Hypothalamus (tissue), 51 donors: ENCODE results near the gene GNPTG.

ENCODE experiments used
- DNase-seq, 51 donors: peaks; one replicate each; lab custom pipeline; 2025; lab: John Stamatoyannopoulos, UW

The GNPTG gene

DNA sequence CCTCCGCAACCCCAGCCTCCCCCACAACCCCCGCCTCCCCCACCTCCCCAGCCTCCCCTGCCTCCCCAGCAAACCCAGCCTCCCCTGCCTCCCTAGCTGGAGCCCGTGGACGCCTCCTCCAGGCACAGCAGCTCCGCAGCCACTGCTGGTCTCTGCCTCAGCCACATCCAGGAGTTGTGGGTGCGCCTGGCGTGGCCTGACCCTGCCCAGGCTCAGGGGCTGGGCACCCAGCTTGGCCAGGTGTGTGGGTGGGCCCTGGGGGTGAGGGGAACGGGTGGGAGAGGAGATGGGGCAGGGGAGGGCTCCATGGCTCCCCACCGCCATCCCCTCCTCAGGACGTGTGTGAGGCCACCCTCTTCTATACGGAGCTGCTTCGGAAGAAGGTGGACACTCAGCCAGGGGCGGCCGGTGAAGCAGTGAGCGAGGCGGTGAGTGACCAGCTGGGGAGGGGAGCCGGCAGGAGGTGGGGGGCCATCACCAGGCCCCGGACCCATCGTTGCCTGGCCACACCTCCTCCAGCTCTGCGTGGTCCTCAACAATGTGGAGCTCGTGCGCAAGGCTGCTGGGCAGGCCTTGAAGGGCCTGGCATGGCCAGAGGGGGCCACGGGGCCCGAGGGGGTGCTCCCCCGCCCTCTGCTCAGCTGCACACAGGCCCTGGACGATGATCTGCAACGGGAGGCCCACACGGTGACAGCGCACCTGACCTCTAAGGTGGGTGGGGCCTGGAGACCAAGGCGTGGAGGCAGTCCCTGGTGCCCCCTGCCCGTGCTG lies 5.9 kb upstream of the GNPTG start:
- DNase-seq, result no peak

DNA sequence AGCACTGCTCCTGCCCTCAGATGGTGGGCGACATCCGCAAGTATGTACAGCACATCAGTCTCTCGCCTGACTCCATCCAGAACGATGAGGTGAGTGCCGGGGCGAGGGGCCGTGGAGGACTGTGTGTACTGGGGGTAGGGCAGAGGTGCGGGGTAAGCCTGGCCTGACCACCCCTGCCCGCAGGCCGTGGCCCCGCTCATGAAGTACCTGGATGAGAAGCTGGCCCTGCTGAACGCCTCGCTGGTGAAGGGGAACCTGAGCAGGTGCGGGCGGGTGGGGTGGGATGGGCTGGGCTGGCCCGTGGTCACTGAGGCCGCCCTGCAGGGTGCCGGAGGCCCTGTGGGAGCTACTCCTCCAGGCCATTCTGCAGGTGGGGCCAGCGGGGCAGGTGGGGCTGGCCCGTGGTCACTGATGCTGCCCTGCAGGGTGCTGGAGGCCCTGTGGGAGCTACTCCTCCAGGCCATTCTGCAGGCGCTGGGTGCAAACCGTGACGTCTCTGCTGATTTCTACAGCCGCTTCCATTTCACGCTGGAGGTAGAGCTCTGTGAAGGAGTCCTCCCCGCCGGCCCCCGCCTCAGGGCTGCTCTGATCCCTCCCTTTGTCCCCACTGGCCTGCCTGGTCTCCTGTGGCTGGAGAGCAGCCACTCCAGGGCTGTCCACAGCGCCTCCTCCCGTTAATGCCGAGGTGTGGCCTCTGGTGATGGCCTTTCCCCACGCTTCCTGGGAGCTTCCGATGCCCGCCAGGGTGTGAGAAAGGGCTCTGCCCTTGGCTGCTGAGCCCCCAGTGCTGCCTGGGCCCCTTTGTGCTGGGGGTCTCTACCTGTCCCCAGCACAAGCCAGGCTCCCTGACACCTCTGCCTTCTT lies 5.1 kb upstream of the GNPTG start:
- DNase-seq, result no peak

DNA sequence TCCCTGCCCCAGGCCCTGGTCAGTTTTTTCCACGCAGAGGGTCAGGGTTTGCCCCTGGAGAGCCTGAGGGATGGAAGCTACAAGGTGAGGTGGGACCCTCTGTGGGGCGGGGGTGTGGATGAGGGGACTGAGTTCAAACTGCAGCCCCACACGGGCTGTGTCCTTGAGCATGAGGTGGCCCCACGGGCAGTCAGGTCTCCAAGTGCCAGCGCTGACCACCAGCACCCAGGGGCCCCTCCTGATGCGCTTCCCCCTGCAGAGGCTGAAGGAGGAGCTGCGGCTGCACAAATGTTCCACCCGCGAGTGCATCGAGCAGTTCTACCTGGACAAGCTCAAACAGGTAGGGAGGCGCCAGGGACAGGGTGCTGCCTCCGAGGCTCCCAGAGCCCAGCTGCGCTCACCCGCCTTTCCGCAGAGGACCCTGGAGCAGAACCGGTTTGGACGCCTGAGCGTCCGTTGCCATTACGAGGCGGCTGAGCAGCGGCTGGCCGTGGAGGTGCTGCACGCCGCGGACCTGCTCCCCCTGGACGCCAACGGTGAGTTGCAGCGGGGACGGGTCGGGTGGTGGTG lies 4.4 kb upstream of the GNPTG start:
- DNase-seq, result no peak

DNA sequence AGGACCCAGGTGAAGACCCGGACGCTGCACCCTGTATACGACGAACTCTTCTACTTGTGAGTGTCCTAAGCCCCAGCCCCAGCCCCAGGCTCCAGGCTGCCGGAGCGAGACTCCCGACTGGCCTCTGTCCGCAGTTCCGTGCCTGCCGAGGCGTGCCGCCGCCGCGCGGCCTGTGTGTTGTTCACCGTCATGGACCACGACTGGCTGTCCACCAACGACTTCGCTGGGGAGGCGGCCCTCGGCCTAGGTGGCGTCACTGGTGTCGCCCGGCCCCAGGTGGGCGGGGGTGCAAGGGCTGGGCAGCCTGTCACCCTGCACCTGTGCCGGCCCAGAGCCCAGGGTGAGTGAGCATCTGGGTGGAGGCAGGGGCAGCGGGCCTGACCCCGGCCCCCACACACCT lies 3.8 kb upstream of the GNPTG start:
- no peak for DNase-seq

DNA sequence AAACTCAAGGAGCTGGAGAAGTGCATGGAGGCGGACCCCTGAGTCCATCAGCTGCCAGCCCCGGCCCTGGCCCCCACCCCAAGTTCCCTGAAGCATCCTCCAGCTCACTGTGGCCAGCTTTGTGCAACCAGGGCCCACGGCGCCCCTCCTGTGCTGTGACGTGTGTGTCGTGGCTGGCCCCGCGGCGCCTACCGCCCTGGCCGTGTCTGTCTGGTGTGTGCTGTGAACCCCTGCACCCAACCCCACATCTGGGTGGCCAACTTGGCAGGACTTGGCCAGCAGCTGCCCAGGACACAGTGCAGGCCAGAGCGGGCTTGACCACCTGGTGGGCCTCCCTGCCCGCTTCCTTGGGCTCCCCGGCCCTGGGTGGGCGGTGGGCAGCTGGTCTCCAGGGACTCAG lies 3.3 kb upstream of the GNPTG start:
- DNase-seq, result no peak

DNA sequence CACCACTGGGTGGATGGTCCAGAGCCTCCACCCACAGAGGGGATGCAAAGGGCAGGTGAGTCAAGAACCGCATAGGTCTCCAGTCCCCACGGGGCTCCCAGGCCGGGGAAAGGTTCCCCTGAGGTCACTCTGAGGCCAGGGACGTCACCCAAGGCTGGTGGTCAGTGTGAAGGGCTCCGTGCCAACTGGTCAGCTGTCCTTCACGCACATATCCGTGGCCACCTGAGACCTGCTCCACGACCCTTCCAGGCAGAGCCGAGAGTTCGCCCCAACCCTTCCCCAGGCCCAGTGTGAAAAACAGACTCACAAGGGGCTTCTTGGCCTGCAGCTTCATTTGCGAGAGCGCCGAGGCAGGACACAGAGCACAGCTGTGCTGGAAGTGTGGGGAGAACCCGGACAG lies 2.8 kb upstream of the GNPTG start:
- no peak for DNase-seq

DNA sequence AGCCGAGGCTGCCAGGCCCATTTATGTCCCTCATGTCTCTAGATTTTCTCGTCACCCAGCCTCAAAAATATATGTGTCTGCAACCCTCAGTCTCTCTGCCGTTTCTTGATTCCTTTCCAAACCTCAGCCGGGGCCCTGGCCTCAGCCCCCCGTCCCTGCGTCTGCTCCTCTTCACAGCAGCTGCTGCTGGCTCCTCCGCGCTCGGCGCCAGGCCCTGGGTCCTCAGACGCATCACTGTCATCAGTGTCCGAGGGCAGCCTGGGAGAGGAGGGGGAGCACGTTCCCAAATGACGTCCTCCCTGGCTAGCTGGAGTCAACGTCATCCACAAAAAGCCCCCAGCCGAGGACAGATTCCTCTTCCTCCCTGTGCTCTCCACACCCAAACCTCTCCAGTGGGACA lies 2.4 kb upstream of the GNPTG start:
- DNase-seq, result no peak

DNA sequence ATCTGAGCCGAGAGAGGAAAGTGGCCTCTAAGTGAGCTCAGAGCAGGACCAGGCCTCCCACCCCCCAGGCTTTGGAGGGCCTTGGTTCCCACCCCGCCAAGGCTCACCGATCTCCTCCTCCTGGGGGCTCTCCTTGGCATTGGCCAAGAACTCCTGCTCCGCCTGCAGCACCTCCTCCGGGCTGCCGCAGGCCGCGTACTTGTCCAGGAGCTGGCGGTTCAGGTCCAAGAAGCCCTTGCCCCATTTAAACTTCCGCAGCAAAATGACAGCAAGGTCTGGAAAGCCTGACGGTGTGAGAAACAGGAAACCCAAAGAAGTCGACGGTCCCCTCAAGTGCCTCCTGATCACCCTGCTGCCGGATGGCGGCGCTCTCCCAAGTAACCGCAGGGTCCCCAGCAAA lies 1.8 kb upstream of the GNPTG start:
- no peak for DNase-seq

DNA sequence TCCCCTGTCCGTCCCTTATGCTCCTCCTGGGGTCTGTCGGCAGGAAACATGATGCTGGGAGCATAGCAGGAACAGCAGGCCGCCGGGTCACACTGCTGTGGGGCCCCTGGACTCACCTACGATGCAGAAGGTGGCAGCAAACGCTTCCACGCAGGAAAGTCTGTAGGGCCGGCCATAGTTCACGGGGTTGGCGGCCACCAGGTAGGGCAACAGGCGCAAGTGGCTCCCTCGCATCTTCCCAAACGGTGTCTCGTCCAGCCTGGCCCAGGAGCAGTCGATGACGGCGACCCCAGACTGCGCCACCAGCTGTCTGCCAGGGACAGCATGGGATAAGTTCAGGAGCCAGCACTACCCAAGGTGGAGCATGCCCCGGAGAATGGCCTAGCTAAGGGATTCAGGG lies 1.0 kb upstream of the GNPTG start:
- DNase-seq, result no peak

DNA sequence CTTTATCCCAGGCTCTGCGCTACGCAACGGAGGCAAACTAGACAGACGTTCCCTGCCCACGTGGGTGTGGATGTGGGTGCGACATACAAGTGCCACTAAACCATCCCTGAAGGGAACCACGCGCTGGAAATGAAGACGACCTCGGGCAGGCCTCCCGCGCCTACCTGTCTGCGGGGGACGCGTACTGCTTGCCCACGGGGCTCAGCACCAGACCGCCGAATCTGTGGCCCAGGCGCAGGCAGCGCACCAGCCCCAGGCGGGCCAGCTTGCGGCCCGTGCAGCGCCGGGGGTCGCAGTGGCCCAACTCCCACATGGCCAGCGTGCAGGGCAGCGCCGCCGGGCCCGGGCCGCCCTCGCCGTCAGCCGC lies 533 bp upstream of the GNPTG start:
- DNase-seq, result no peak

DNA sequence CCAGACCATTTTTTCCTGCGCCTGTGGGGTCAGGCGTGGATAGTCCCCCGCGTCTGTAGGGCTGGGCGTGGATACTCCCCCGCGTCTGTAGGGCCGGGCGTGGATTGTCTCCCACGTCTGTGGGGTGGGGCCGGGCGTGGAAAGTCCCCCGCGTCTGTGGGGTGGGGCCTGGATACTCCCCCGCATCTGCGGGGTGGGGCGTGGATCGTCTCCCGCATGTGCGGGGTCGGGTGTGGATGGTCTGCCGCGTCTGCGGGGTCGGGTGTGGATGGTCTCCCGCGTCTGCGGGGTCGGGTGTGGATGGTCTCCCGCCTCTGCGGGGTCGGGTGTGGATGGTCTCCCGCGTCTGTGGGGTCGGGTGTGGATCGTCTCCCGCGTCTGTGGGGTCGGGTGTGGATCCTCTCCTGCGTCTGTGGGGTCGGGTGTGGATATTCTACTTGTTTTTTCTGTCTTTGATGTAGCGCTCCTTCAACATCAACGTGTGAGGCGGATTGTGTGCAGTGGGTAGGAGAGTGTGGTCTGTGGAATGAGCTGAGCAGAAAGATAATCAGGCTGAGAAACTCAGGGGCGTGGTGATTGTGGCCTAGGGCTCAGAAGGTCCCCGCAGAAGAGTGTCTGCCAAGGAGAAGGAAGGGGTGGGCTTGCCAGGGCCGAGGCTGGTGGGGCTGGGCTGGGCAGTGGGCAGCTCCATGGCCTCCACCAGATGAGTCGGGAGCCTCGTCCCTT lies 3.2 kb downstream of the GNPTG start:
- no peak for DNase-seq

DNA sequence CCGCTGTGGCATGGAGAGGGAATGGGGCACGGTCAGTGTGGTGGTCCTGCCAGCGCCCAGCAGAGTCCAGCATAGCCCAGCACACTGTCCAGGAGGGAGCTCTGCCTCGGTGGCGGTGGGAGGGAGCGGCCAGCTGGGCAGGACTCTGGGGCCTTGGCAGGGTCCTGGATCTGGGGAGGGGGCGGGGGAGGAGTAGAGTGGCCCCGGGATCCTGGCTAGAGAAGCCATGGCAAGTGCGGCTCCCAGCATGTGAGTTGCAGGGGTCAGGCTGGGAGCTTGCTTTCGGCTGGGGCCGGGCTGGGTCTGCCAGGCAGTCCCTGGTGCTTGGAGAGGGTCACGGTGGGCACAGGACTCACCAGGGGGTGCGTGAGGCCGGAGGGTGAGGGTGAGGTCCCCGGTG lies 3.9 kb downstream of the GNPTG start:
- DNase-seq, result no peak

DNA sequence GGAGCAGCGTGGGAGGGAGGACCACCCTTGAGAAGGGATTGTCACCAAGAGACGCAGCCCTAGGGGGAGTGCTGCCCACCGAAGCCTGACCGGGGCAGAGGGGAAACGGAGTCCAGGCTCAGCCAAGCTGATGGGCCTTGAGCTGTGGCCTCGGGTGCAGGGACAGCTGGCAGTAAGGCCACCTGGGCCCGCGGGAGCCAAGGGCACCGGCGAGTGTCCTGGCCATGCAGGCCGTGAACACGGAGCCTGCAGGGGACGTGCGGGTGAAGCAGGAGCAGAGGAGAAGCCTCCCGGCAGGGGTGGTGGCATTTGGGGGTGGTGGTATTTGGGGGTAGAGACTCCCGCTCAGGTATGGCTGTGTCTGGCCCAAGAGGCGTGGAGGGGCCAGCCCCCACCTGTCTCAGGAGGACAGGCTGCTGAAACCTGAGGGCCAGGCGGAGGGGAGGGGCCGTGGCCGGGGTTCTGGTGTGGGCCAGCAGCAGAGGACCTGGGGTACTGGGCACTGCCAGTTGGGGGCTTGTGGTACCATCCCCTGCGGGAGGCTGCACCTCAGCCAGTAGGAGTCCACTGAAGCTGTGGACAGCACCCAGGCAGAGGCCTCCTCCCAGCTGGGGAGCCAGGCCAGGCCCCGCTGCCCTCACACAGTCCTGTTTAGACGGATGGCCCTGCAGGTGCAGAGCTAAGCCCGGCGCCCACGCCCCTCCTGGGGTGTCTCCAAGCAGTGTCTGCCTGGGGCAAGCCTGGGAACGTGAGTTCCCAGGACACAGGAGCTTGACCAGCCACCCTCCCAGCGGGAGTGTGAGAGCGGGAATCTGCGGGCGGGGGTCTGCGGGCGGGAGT lies 4.5 kb downstream of the GNPTG start:
- no peak for DNase-seq

DNA sequence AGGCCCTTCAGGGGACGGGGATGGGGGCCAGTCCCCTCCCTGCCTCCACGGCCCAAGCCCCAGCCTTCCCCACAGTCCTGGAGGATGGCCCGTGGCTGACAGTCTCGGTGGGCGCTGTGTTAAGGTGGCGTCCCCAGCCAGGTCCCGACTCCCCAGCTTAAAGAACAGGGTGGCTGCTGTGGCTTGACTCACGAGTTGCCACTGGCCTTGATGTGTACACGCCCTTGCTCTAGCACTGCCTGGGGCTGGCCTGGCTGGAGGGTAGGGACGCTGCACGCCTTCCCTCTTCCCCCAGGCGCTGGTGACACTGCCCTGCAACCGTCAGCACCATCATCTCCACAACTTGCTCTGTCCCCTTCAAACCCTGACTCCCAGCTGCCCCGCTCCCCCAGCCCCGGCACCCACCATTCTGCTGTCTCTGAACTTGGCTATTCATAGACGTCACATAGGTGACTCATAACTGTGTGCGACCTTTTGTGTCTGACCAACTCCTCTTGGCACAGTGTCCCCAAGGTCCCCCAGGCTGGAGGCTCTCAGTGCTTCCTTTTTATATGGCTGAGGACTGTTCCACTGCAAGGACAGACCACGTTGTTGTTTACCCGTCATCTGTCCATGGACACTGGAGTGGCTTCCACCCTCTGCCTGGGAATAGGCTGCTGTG lies 6.3 kb downstream of the GNPTG start:
- no peak for DNase-seq

DNA sequence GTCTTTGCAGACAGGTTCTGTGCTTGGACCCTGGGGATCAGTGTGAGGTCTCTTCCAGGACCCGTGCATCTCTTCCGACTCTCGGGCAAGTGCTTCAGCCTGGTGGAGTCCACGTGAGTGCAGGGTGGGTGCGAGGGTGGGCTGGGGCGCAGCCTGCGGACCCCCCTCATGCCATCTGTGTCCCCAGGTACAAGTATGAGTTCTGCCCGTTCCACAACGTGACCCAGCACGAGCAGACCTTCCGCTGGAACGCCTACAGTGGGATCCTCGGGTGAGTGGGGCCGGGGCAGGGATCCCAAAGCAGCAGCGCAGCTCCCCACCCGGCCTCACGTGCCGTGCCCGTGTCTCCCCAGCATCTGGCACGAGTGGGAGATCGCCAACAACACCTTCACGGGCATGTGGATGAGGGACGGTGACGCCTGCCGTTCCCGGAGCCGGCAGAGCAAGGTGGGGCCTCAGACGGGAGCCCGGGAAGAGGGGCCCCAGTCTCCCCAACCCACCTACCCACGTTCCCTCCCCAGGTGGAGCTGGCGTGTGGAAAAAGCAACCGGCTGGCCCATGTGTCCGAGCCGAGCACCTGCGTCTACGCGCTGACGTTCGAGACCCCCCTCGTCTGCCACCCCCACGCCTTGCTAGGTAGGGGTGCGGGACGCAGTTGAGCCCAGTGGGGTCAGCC lies 10.1 kb downstream of the GNPTG start:
- no peak for DNase-seq

DNA sequence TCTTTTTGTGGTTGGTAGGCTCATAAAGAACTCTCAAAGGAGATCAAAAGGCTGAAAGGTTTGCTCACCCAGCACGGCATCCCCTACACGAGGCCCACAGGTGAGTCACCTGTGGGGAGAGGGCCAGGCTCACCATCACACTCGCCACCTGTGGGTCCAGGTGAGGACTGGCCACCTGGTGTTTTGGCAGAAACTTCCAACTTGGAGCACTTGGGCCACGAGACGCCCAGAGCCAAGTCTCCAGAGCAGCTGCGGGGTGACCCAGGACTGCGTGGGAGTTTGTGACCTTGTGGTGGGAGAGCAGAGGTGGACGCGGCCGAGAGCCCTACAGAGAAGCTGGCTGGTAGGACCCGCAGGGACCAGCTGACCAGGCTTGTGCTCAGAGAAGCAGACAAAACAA lies 11.1 kb downstream of the GNPTG start:
- DNase-seq, result no peak

DNA sequence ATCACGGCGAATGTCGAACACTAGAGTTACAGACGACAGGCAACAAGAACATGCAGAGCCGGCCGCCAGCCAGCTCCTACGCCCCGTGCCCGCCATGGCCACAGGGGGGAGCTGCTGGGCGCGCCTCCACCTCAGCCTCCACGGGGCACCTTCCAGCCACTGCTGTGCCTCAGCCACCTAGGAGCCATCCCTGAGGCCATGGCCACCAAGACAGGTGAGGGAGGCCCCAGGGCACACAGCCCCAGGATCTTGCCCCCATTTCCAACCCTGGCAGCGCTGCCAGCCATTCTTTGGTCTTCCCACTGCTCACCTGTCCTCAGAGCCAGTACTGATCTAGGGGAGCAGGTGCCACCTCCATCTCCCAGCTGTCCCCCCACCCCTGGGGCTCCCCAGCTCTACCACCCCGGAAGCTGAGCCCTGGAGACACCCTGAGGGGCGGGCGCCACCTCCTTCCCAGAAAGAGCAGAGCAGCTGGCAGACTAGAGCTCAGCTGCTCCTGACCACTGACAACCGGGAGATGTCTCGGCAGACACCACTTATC lies 11.8 kb downstream of the GNPTG start:
- DNase-seq, result peak in 10 of 51 donors; percentile 9 to 47 (median 18)

DNA sequence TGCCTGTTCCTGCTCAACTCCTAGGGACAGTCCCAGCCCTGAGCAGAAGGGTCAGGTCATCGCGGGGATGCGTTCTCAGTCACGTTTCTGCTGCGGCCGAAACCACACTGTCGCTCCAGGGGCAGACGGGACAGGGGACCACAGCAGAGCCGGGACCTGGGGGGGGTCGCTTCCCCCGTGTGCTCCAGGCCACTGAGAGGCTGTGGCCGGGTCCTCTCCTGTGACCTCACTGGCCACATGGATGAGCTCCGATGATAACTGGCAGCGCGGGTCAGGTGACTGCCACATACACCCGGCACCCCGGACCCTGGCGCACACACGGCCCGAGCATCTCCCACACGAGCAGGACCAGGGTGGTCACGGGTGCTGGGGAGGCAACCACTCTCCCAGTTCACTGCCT lies 12.8 kb downstream of the GNPTG start:
- DNase-seq, result no peak
